NCI-H2171 treated with DMSO at 0.1 percent for 48 hours (cell line): ENCODE measurements around the gene DCTN3.

Source experiments
- DNase-seq: peaks from one replicate; lab custom pipeline; 2025; lab: John Stamatoyannopoulos, UW

Gene DCTN3

DNA sequence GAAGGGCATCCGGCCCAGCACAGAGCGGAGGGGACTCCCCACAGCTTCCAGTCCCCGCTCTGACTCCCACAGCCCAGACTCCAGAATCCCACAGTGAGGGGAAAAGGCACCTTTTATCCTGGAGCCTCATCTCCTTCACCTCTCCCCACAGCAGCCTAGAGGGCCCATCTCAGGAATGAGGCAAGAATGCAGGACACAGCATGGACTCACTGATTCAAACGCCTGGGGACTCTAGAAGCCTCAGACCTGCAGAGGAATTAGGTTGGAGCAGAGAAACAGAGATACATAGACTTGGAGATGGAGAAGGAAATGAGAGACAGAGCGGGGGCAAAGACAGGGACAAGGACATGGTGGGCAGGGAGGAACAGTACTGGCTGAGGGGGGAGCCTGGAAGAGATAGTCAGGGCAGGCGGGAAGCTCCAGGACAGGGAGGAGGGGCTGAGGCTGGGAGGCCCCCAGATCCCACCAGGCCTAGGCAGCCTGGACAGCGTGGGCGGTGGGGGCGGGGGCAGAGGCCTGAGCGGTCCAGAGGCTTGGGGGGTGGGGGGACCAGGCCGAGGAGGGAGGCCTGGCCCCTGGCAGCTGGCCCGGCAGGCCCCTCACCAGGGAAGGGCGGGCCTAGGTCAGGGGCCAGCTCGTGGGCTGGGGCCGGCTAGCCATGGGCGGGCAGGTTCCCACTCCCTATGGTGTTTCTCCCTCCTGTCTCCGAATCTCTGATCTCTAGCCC lies 46.5 kb downstream of the DCTN3 start:
- DNase-seq: no peak

DNA sequence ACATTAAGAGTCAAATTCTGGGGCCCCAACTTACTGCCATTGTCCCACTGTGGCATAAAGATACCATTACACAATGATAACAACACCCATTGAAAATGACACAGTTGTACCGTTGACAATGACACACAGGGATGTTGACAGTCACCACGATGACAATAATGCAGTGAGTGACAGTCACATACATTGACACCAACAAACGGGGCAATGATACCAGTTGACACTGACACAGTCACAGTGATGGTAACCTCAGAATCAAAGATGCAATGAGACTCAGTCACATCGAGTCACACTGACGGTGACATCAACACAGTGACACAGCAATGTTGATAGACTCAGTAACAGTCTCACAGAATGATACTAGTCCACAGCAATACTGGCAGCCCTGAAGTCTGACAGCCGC lies 47.7 kb downstream of the DCTN3 start:
- DNase-seq: no peak

DNA sequence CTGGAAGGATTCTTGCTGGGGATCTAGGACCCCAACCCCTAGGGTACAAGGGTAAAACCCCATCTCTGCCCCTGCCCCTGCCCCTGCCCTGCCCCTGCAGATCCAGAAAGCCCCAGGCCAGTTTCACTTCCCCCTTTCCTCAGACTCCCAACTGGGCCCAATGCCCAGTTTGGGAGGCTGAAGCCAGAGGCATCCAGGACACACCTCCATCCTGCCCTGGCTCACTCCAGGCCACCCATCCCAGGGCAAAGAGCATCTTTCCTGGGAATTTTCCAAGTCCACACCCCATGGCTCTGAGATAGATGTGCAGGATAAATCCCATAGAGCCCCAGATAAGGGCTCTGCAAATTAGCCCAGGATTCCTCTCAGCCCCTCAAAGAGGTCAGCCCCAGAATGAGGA lies 48.2 kb downstream of the DCTN3 start:
- no peak for DNase-seq

DNA sequence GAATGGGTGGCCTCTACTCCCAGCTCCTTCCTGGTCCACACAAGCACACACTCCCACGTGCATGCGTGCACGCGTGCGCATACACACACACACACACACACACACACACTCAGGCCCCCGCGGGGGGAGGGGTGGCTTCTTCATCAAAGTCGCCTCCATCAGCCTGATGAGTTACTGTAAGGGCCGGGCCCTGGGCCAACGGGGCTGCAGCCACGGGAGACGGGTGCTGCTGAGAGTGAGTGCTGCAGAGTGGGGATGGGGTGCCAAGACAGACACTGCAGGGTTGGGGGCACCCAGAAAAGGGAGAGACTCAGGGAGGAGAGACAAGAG lies 48.8 kb downstream of the DCTN3 start:
- no peak for DNase-seq

DNA sequence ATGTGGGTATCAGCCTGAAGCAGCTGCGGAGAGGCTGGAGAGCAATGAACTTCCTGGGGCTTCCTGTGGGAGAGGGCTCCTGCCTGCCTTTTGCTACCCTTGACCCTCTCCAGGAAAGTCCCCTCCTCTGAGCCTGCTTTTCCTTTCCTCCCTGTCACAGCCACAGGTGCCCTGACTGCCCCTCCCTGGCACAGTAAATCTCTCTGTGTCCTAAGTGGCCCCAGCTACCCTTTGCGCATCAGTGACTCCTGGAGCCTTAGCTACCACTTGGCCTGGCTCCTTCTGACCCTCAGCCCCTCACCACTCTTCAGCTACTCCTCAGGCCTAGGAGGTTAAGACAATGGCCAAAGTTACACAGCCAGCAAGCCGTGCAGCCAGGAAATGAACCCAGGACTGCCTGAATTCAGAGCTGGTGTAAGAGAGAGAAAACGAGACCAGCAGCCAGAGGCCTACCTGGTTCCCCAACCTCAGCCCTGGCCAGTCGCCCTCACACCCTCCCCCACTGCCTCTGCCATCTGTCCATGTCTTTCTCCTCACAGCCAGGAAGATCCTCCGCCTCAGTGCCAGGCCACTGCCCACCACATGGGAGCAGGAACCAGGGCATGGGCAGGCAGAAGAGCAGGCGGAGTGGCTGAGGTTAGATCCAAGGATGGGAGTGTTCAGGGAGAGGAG lies 49.4 kb downstream of the DCTN3 start:
- no peak for DNase-seq

DNA sequence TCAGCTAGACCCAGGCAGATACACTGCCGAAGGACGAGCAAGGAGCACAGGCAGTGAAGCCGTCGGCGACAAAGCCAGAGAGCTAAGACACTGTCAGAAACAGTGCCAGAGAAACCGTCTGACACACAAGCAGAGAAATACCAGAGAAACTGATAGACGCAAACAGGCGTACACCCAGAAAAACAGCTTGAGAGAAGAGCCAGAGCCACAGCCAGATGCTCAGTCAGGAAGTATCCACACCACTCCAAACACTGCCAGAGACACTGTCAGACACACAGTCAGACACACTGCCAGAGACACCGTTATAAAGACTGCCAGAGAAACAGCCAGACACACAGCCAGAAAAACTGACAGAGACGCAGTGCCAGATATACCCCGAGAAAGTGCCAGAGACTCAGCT lies 49.9 kb downstream of the DCTN3 start:
- peak; percentile 14 for DNase-seq

DNA sequence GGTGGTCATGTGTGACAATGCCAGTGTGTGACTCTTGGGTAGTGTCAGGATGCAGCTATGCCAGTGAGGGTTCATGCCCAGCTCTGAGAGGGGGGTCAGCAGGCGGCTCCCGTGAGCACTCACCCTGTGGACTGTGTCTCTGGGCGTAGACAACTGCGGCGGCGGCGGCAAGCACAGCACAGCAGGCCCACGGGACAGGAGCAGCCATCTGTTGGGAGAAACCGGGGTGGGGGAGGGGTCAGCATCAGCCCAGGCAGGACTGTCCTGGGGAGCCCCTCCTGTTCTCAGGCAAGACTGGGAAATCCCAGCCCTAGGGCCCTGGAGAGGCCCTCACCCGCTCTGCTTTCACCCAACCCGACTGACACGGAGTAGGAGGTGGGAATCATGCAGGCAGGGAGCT lies 51.5 kb downstream of the DCTN3 start:
- peak; percentile 61 for DNase-seq

DNA sequence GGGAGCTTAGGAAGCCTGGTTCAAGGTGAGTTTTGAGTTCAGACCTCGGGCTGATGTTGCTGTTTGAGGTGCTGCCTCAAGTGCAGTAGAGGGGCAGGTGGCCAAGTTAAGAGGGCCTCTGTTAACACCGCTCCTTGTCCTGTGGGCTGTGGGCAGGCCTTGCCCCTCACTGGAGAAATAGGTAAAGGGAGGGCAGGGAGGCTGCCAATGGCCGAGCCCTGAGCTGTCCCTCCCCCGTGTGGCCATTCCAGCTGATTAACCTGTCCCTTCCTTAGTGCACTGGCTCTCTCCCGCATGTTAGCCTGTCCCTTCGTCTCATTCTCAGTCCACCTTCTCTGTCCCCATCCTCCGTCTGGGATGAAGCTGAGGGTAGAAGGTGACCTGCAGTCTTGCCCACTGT lies 52.2 kb downstream of the DCTN3 start:
- DNase-seq: no peak

DNA sequence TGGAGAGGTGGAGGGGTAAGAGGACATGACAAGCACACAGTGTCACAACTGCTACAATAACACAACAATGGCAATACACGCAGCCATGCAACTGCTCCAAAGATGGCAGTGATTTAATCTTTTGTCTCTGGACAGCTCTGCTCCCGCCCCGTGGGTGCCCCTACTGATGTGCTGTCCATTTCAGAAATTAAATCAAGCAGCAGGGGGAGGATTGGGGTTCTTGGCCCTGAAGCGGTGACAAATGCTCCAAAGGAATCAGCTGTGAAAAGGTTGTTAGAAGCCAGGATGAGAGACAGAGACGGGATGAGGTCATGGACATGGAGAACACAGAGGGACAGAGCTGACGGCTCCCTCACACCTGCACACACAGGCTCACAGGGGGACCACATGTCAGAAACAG lies 53.3 kb downstream of the DCTN3 start:
- no peak for DNase-seq

DNA sequence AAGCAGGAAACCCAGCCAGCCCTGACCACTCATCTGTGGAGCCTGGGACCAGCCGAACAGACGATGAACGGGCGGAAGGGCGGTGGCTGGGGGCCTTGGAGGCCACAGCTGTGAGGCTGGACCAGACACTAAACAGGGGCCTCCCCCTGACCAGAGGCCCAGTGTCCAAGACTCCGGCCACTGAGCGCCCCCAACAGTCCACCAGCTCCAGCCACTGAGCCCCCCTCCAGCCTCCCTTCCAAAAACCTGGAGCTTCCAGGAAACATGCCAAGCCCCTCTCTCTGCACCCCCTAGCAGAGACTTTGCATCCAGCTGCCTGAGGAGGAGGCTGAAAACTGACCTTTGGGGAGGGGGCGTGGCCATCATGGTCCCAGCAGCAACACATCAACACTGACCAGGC lies 54.0 kb downstream of the DCTN3 start:
- DNase-seq: no peak

DNA sequence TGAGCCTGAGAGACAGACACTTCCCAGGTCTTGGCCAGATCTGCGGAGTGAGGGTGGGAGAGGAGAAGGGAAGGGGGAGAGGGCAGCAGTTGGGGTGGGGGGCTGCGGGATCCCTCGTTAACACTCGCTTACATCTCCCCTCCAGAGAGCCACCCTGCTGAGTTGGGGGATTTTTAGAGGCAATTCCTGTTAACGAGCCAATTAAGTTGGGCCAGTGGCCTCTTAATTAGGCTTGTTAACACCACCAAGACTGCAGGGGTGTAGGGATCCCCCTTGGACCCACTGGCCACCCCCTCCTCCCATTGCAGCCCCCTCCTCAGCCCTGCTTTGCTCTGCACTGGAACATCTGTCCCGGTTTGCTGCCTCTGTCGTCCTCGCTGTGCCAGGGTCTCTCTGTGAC lies 54.4 kb downstream of the DCTN3 start:
- DNase-seq: no peak

DNA sequence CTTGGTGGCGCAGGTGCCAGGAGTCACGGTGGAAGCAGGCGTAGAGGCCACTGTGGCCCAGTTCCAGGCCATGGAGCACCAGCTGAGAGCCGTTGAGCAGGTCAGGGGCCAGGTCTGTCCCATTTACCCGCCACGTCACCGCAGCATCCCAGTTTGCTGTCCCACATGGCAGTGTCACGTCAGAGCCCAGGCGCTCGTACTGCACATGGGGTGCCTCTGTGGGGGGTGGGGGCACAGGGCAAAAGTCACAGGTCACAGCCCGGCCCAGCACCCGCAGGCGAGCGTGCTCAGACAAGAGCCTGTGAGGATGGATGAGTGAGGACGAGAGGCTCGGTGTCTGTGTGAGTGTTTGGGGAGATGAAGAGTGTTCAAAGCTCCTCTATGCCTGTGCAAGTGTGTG lies 55.7 kb downstream of the DCTN3 start:
- no peak for DNase-seq
